Right renal cortex interstitium (tissue), 3 donors: Measurements from ENCODE around the gene DNAJC16. TPM values are rescaled to one million over a fixed set of nuclear protein-coding genes. Genes with fewer than 3 reads are reported as not detected.
A peak's percentile ranks its signal among the peaks of the same experiment; 100 is the strongest.
"Not testable (repeated sequence)": the region's sequence is repeated elsewhere in the genome, so short reads cannot be mapped to it uniquely, and the experiment has no call there.

Experiments
- DNase-seq, 3 donors: peaks; one replicate each; pipeline ENCODE4 v3.0.0-alpha.2; 2013; ENCODE audit warnings: low read depth in 3 of 3, low spot score in 2 of 3
- polyA plus RNA-seq, 3 donors: library from polyadenylated mRNA; unstranded; fragments of 120-200 nt; gene quantifications; one replicate each; pipeline ENCODE4 v1.2.1, GENCODE V29; 2013; ENCODE audit not compliant: insufficient read length in 3 of 3

DNAJC16 gene
- polyA plus RNA-seq, 3 donors = 30.1 to 34.0 (median 32.1) TPM

DNA sequence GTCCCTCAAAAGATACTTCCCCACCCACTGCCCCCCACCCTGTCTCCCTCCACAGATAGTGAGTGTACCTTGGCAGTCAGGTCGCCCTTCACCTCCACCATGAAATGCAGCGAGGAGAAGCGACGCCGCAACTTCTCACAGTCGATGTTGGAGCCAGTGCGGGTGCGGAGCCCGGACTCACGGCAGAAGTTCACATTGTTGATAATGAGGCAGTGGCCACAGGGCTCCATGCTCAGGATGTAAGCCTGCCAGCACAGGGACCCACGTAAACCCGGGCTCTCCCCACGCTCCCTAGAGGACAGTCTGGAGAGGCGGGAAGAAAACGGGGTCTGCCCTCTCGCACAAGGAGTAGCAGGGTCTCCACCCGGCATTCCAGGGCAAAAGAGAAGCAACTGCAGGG lies 19.8 kb upstream of the DNAJC16 start:
- DNase-seq = no peak

- no peak for DNase-seq
These were observed 19.4 kb upstream of the DNAJC16 start for GRCh38 chr1:15507278-15507677.

- no peak for DNase-seq
These were observed 17.8 kb upstream of the DNAJC16 start for GRCh38 chr1:15508700-15509487.

GRCh38 chr1:15509586-15509985 lies 17.1 kb upstream of the DNAJC16 start:
- no peak for DNase-seq

- DNase-seq = no peak
These were observed 15.8 kb upstream of the DNAJC16 start for GRCh38 chr1:15510611-15511405.

DNA sequence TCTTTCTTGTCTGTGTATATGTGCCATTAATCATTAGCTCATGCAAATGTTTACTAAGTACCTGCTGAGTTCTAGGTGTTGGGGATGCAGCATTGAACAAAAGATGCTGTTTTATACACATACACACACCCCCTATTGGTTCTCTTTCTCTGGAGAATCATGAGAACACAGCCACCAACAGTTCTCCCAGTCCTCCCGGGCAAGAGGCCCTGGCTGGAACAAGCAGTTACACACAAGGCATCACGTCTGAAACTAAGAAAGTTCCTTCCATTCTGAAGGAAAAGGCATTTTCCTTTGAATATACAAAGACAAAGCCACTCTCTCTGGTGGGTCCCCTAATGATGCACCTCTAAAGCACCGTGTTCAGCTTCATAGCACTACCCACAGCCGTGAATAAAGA lies 13.5 kb upstream of the DNAJC16 start:
- no peak for DNase-seq

- no peak for DNase-seq
These were observed 12.7 kb upstream of the DNAJC16 start for GRCh38 chr1:15513919-15514318.

DNA sequence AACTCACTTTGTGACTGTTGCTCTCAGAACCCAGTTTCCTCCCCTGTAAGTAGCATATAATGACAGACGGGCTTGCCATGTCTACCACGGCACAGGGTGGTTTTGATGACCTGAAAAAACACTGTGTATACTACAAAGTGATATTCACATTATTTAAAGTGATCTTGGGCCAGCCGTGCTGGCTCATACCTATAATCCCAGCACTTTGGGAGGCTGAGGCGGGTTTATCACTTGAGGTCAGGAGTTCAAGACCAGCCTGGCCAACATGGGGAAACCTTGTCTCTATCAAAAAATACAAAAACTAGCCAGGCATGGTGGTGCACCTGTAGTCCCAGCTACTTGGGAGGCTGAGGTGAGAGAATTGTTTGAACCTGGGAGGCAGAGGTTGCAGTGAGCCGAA lies 12.1 kb upstream of the DNAJC16 start:
- DNase-seq = not testable (repeated sequence)

GRCh38 chr1:15515022-15515663 lies 11.5 kb upstream of the DNAJC16 start:
- no peak for DNase-seq

DNA sequence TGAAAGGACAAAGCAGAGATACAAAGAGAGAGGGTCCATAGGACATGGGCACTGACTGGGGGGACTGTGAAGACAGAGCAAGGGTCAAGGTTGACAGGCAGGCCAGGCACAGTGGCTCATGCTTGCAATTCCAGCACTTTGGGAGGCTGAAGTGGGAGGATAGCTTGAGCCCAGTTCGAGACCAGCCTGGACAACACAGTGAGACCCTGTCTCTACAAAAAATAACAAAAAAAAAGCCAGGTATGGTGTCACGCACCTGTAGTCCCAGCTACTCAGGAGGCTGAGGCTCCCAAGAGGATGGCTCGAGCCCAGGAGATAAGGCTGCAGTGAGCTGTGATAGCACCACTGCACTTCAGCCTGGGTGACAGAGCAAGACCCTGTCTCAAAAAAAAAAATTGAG lies 7.0 kb upstream of the DNAJC16 start:
- no peak for DNase-seq

GRCh38 chr1:15521206-15521906 lies 5.3 kb upstream of the DNAJC16 start:
- DNase-seq = not testable (repeated sequence)

GRCh38 chr1:15522551-15522950 lies 4.1 kb upstream of the DNAJC16 start:
- no peak for DNase-seq

DNA sequence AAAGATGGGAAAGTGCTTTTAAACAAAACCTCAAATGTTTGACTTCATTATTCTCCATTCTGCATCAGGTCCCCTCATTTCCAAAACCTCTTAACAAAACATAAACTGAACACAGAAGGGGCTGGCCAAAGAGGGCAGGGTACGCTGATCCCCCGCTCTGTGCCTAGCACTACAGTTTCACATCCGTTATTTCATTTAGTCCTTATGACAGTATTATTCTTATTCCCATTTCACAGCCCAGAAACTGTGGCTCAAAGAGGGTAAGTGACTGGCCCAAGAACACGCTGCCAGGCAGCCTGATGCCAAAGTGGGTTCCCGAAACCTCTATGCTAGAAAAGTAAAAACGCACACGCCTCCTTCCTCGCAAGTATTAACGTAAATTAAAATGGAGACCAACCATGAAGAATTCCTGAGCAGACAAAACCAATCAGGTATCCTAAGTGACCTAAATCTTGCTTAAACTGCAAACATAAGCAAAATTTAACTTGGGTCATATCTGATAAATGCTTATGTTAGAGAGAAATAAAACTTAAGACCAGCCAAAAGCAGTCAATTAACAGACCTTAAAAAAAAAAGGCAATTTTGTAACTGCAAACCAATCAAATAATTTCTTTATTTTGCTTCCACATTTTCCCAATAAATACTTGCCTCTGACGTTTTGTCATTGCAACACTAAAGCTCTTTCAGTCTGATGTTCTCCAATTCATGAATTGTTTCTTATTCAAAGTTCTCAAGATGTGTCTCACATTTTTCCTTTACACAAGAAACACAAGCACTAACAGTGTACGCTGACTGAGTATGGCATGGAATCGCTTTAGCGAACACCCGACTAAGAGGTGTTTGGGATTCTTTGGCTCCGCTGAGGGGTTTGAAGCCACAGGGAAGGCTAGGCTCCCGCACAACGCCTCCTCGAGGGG lies 3.3 kb upstream of the DNAJC16 start:
- no peak for DNase-seq

- DNase-seq = no peak
These were observed 2.7 kb upstream of the DNAJC16 start, which contains the start of gene CASP9 for GRCh38 chr1:15524021-15524282. Gene CASP9 (minus strand): TSS chr1:15524215. CDS start chr1:15524200, 15 bp downstream.

DNA sequence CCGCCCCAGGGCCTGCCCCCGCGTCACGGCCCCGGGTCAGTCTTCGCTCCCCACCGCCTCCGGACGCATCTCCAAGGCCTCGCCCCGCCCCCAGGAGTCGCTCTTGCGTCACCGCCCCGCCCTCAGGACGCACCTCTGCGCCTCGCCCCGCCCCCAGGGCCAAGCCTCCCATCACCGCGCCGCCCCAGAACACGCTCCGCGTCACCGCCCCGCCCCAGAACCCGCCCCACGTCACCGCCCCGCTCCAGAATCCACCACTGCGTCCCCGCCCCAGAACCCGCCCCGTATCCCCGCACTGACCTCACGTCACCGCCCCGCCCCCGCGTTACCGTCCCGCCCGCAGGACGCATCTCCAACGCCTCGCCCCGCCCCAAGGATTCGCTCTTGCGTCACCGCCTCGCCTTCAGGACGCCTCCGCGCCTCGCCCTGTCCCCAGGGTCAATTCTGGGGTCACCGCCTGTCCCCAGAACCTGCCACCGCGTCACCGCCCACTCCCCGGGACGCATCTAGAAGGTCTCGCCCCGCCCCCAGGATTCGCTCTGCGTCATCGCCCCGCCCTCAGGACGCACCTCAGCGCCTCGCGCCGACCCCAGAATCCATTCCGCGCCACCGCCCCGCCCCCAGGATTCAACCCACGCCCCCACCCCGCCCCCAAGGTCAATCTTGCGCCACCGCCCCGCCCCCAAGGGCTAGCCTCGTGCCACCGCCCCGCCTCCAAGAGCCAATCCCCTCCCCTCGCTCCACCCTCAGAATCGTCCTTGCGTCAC lies 2.2 kb upstream of the DNAJC16 start:
- peak; percentile 88 to 97 (median 95) for DNase-seq

- DNase-seq = peak in 1 of 3 donors; percentile 51
These were observed 1.3 kb upstream of the DNAJC16 start for GRCh38 chr1:15525050-15526020.

DNA sequence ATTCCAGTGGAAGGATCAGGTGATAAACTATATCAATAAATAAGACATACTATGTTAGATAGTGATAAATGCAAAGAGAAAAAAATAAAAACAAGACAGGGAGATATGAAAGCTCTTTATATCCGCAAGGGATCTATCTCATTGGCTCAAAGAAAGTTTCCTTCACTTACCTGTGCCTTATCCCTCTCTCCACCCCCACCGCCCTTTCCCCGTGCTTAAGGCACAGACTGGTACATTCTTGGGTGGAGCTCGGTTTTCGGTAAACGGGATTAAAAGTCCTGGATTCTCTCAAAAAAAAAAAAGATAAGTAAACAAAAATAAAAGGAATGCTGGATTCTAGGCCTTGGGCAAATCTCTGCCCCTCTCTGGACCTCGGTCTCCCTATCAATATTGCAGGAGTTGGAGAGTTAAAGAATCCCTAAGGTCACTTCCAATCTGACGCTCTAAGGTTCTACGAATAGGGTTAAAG lies 593 bp upstream of the DNAJC16 start:
- no peak for DNase-seq

DNA sequence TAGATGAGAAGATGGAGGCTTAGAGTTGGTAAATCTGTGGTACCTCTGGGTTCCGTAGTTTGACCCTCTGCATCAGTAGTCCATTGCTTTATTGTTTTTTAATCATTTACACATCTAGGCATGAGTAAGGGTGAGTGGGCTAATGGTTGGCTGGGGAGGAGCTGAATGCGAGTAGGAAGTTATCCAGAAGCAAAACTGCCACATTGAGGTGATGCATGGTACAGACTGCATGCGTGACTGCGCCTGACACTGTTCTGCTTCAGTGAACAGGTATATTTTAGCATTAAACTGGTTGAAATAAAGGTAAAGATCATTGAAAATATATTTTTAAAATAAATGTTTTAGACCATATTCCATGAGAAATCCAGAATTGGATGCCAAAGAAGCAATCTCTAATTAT lies 4.4 kb downstream of the DNAJC16 start:
- no peak for DNase-seq
